Parathyroid adenoma (tissue), 2 donors: ENCODE results near the gene RPP30.

Experiments used
- H2AFZ ChIP-seq: fragments of 300-600 bp; sonication (generic); one replicate; pipeline ENCODE4 v1.7.0; 2017; ENCODE audit warnings: antibody characterized with exemption, mild to moderate bottlenecking
- H3K27ac ChIP-seq: fragments of 300-600 bp; sonication (generic); one replicate; pipeline ENCODE4 v1.7.0; 2017
- H3K27me3 ChIP-seq: fragments of 300-600 bp; sonication (generic); one replicate; pipeline ENCODE4 v1.7.0; 2017; ENCODE audit warnings: low read length; ENCODE audit not compliant: control insufficient read depth, insufficient read depth
- H3K36me3 ChIP-seq: fragments of 300-600 bp; sonication (generic); one replicate; pipeline ENCODE4 v1.7.0; 2017; ENCODE audit warnings: low read length; ENCODE audit not compliant: control insufficient read depth, insufficient read depth
- H3K4me1 ChIP-seq: fragments of 300-600 bp; sonication (generic); one replicate; pipeline ENCODE4 v1.7.0; 2017; ENCODE audit warnings: control low read depth
- H3K4me2 ChIP-seq: fragments of 300-600 bp; sonication (generic); one replicate; pipeline ENCODE4 v1.7.0; 2017; ENCODE audit warnings: low read length
- H3K4me3 ChIP-seq: fragments of 300-600 bp; sonication (generic); one replicate; pipeline ENCODE4 v1.7.0; 2017; ENCODE audit warnings: low read depth, low read length
- H3K79me2 ChIP-seq: fragments of 300-600 bp; sonication (generic); one replicate; pipeline ENCODE4 v1.7.0; 2017; ENCODE audit warnings: control low read depth
- H3K9ac ChIP-seq: fragments of 300-600 bp; sonication (generic); one replicate; pipeline ENCODE4 v1.7.0; 2017; ENCODE audit warnings: mild to moderate bottlenecking
- H3K9me3 ChIP-seq: fragments of 300-600 bp; sonication (generic); one replicate; pipeline ENCODE4 v1.7.0; 2017; ENCODE audit warnings: low read length; ENCODE audit not compliant: control insufficient read depth
- TF ChIP-seq, protein P1 (sequence below): fragments of 300-600 bp; sonication (generic); IDR thresholded peaks from one replicate; pipeline ENCODE4 v1.7.0; 2017; ENCODE audit warnings: antibody characterized with exemption, mild to moderate bottlenecking
- donor health status: primary hyperparathyroidism.

Gene RPP30

DNA sequence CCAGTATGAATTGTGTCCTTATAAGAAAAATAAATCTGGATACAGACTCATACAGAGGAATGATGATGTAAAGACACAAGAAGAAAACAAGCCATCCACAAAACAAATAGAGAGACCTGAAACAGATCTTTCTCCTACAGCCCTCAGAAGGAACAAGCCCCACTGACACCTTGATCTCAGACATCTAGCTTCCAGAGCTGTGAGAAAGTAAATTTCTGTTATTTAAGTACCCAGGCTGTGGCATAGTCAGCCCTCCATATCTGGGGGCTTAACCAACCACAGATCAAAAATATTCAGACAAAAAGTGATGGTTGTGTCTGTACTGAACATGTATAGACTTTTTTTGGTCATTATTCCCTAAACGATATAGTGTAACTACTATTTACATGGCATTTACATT lies 73.0 kb downstream of the RPP30 start:
- Histone ChIP-seq H3K4me2 (no peak overlapping the region), H3K9ac (no peak overlapping the region), H3K27ac (no peak overlapping the region), H3K4me1 (no peaks in the 10 kb centered on the region), H3K36me3 (no peaks in the 10 kb centered on the region), H2AFZ (no peak overlapping the region), H3K4me3 (no peak overlapping the region), H3K79me2 (no peaks in the 10 kb centered on the region), H3K27me3 (no peaks in the 10 kb centered on the region), H3K9me3 (no peaks in the 10 kb centered on the region)
- TF ChIP-seq, protein P1, sequence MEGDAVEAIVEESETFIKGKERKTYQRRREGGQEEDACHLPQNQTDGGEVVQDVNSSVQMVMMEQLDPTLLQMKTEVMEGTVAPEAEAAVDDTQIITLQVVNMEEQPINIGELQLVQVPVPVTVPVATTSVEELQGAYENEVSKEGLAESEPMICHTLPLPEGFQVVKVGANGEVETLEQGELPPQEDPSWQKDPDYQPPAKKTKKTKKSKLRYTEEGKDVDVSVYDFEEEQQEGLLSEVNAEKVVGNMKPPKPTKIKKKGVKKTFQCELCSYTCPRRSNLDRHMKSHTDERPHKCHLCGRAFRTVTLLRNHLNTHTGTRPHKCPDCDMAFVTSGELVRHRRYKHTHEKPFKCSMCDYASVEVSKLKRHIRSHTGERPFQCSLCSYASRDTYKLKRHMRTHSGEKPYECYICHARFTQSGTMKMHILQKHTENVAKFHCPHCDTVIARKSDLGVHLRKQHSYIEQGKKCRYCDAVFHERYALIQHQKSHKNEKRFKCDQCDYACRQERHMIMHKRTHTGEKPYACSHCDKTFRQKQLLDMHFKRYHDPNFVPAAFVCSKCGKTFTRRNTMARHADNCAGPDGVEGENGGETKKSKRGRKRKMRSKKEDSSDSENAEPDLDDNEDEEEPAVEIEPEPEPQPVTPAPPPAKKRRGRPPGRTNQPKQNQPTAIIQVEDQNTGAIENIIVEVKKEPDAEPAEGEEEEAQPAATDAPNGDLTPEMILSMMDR: no peak

DNA sequence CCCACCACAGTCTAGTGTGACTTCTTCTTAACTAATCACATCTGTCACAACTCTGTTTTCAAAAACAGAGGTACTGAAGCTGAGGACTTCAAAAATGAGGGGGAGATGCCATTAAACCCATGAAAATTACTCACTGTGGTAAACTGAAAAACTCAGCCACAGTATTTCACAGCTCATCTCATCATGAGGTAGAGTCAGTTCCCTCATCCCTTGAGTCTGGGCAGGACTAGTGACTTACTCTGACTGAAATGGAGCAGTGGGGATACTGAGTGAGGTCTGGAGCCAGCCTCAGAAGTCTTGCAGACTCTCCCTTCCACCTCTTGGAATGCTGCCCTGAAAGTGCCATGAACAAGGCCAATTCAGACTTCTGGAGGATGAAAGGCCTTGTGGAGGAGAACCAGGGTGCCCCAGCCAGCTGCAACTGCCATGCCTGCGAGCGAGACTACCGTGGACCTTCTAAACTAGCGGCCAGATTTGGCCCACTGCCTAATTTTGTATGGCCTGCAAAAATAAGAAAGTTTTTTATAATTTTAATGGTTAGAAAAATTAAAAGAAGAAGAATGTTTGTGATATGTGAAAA lies 73.8 kb downstream of the RPP30 start:
- TF ChIP-seq, protein P1: no peak
- H2AFZ ChIP-seq: no peak overlapping the region
- H3K4me2 ChIP-seq: no peak overlapping the region
- H3K79me2 ChIP-seq: no peaks in the 10 kb centered on the region
- no peaks in the 10 kb centered on the region for H3K9me3 ChIP-seq
- no peaks in the 10 kb centered on the region for H3K27me3 ChIP-seq
- no peak overlapping the region for H3K9ac ChIP-seq
- no peak overlapping the region for H3K27ac ChIP-seq
- no peak overlapping the region for H3K4me3 ChIP-seq
- no peaks in the 10 kb centered on the region for H3K36me3 ChIP-seq
- H3K4me1 ChIP-seq: no peaks in the 10 kb centered on the region

DNA sequence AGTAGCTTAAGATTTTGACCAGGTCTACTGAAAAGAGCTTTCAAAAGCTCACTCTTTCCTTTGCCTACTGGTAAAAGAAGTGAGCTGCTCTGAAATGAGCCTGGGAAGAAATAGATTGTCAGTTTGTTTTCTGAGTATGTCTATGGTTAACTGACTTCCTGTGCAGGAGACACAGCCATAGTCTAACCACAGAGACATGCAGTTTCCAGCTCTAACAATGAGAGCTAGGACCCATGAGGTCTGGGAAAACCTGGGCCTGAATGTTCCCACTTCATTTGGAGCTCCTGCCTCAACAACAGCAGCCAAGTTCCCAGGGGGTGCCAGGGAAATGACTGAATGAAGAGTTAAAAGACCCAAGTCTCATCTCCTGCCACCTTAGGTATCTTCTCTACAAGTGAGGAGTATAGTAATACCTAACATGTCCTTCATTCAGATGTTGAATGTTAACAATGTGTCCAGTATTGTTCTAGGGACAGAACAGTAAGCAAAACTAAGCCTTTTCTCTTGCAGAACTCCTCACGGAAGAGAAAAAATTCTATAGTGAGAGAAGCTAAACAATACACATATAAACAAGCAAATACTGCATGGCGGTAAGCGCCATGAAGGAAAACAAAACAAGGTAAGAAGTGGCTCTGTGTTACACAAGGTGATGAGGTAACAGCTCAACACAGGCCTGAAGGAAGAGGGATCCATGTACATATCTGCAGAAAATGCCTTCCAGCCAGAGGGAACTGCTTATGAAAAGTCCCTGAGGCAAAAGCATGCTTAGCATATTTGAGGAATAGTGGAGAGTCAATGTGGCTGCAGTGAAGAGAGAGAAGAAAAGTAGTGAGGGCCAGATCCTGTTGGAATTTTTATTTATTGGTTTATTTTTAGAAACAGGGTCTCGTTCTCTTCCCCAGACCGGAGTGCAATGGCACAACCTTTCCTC lies 75.5 kb downstream of the RPP30 start:
- H3K4me2 ChIP-seq: no peak overlapping the region
- no peak overlapping the region for H3K27ac ChIP-seq
- H2AFZ ChIP-seq: no peak overlapping the region
- H3K36me3 ChIP-seq: no peaks in the 10 kb centered on the region
- H3K4me3 ChIP-seq: no peak overlapping the region
- H3K27me3 ChIP-seq: no peaks in the 10 kb centered on the region
- H3K9me3 ChIP-seq: no peaks in the 10 kb centered on the region
- TF ChIP-seq, protein P1: no peak
- H3K4me1 ChIP-seq: no peaks in the 10 kb centered on the region
- H3K9ac ChIP-seq: no peak overlapping the region
- H3K79me2 ChIP-seq: no peaks in the 10 kb centered on the region
